Cardiac muscle cell (in vitro differentiated cells and primary cell): ENCODE data around the gene ERBIN. TPM values are rescaled to one million over a fixed set of nuclear protein-coding genes. Genes with fewer than 3 reads are reported as not detected.

ENCODE experiments used
- DNase-seq, 2 donors: peaks; one replicate each; pipeline versions ENCODE4 v3.0.0 to v3.0.0-alpha.2; 2010 to 2017; ENCODE audit warnings: low read depth in 1 of 2, low spot score in 1 of 2
- H3K27ac ChIP-seq: fragments of 200-600 bp; sonication (generic); 2 replicates; pipeline ENCODE4 v1.5.1; 2016
- H3K27me3 ChIP-seq: fragments of 200-600 bp; sonication (generic); 2 replicates; pipeline ENCODE4 v1.6.0; 2016; ENCODE audit warnings: control low read depth
- H3K36me3 ChIP-seq: fragments of 200-600 bp; sonication (generic); 2 replicates; pipeline ENCODE4 v1.5.1; 2016; ENCODE audit warnings: control low read depth
- H3K4me1 ChIP-seq: fragments of 200-600 bp; sonication (generic); 2 replicates; pipeline ENCODE4 v1.8.1; 2017; ENCODE audit warnings: low read depth, mild to moderate bottlenecking, mixed run types
- H3K4me3 ChIP-seq: fragments of 200-600 bp; sonication (generic); 2 replicates; pipeline ENCODE4 v1.5.1; 2016; ENCODE audit warnings: mild to moderate bottlenecking
- H3K9me3 ChIP-seq: fragments of 200-600 bp; sonication (generic); 2 replicates; pipeline ENCODE4 v1.5.1; 2017; ENCODE audit warnings: low read depth, mild to moderate bottlenecking, control low read depth
- polyA plus RNA-seq: library from polyadenylated mRNA; unstranded; fragments of >200 nt; fragmentation: Nextera tagmentation; extraction: Ambion mirVana; gene quantifications from 2 replicates; pipeline ENCODE4 v1.2.1, GENCODE V29; 2016
- total RNA-seq: library from RNA; depleted of rRNA; stranded (reverse); fragments of >200 nt; gene quantifications from 2 replicates; pipeline ENCODE4 v1.2.3, GENCODE V29; 2016
- TF ChIP-seq, protein P1 (sequence below): IDR thresholded peaks from 2 replicates; pipeline ENCODE4 v1.5.1; 2012; ENCODE audit warnings: low read depth, mild to moderate bottlenecking, low read length

ERBIN gene
- total and polyA plus RNA-seq, 2 experiments from 2014 or later = 22.3 to 35.1 TPM

- no peak overlapping the region for H3K27ac ChIP-seq
- H3K4me3 ChIP-seq = no peak overlapping the region
- DNase-seq = no peak
- peaks cover 3% of the 10 kb centered on the region for H3K9me3 ChIP-seq
- H3K4me1 ChIP-seq = no peaks in the 10 kb centered on the region
- no peaks in the 10 kb centered on the region for H3K27me3 ChIP-seq
- TF ChIP-seq, protein P1, sequence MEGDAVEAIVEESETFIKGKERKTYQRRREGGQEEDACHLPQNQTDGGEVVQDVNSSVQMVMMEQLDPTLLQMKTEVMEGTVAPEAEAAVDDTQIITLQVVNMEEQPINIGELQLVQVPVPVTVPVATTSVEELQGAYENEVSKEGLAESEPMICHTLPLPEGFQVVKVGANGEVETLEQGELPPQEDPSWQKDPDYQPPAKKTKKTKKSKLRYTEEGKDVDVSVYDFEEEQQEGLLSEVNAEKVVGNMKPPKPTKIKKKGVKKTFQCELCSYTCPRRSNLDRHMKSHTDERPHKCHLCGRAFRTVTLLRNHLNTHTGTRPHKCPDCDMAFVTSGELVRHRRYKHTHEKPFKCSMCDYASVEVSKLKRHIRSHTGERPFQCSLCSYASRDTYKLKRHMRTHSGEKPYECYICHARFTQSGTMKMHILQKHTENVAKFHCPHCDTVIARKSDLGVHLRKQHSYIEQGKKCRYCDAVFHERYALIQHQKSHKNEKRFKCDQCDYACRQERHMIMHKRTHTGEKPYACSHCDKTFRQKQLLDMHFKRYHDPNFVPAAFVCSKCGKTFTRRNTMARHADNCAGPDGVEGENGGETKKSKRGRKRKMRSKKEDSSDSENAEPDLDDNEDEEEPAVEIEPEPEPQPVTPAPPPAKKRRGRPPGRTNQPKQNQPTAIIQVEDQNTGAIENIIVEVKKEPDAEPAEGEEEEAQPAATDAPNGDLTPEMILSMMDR = no peak
- H3K36me3 ChIP-seq = no peaks in the 10 kb centered on the region
These were observed 6.9 kb downstream of the ERBIN start for GRCh38 chr5:65933295-65933694.

- Histone ChIP-seq H3K36me3 (no peaks in the 10 kb centered on the region), H3K27me3 (no peaks in the 10 kb centered on the region)
- TF ChIP-seq, protein P1 = no peak
These were observed 11.9 kb downstream of the ERBIN start for GRCh38 chr5:65938256-65938655.

GRCh38 chr5:65943771-65944170, 17.4 kb downstream of the ERBIN start:
- Histone ChIP-seq H3K4me3 (no peak overlapping the region), H3K36me3 (no peaks in the 10 kb centered on the region), H3K9me3 (no peaks in the 10 kb centered on the region), H3K4me1 (no peaks in the 10 kb centered on the region), H3K27me3 (no peaks in the 10 kb centered on the region), H3K27ac (no peak overlapping the region)
- TF ChIP-seq, protein P1 = no peak
- DNase-seq = no peak

More at GRCh38 chr5:65938256-65938655, 11.9 kb downstream of the ERBIN start:
- Histone ChIP-seq H3K4me1 (no peaks in the 10 kb centered on the region), H3K27ac (no peak overlapping the region), H3K4me3 (no peak overlapping the region), H3K9me3 (peaks cover 3% of the 10 kb centered on the region)
- no peak for DNase-seq

GRCh38 chr5:65946198-65946745, 19.9 kb downstream of the ERBIN start:
- Histone ChIP-seq H3K27ac (no peak overlapping the region), H3K9me3 (no peaks in the 10 kb centered on the region), H3K4me3 (no peak overlapping the region), H3K27me3 (no peaks in the 10 kb centered on the region), H3K36me3 (no peaks in the 10 kb centered on the region), H3K4me1 (no peaks in the 10 kb centered on the region)
- DNase-seq = no peak
- TF ChIP-seq, protein P1 = no peak

- TF ChIP-seq, protein P1 = no peak
- no peak for DNase-seq
- H3K36me3 ChIP-seq = no peaks in the 10 kb centered on the region
- H3K9me3 ChIP-seq = no peaks in the 10 kb centered on the region
- H3K4me3 ChIP-seq = no peak overlapping the region
- no peaks in the 10 kb centered on the region for H3K27me3 ChIP-seq
- H3K4me1 ChIP-seq = no peaks in the 10 kb centered on the region
- no peak overlapping the region for H3K27ac ChIP-seq
These were observed 21.9 kb downstream of the ERBIN start for GRCh38 chr5:65948115-65948747.
